BJ (cell line): Measurements from ENCODE around the gene MTM1. TPM values are rescaled to one million over a fixed set of nuclear protein-coding genes. Genes with fewer than 3 reads are reported as not detected.

Experiments used
- CTCF ChIA-PET: fragments of 350-600 bp; formaldehyde crosslinking; extraction: SDS; loops from one replicate; lab custom pipeline; 2021; ENCODE audit warnings: antibody characterized with exemption, inconsistent platforms; lab: Yijun Ruan, JAX
- POLR2A ChIA-PET: fragments of 300-600 bp; sonication (Branson Sonifier 250); formaldehyde crosslinking; extraction: SDS; loops from one replicate; lab custom pipeline; 2021; ENCODE audit warnings: antibody characterized with exemption; lab: Charles Lee
- DNase-seq: peaks from one replicate; pipeline ENCODE4 v3.0.0-alpha.2; 2011; ENCODE audit warnings: low read depth
- H3K27me3 ChIP-seq: 2 replicates; pipeline ENCODE4 v1.6.0; 2011; ENCODE audit warnings: low read length; ENCODE audit not compliant: control insufficient read depth, insufficient read depth
- H3K36me3 ChIP-seq: 2 replicates; pipeline ENCODE4 v1.5.1; 2011; ENCODE audit warnings: low read length; ENCODE audit not compliant: control insufficient read depth, insufficient read depth
- H3K4me3 ChIP-seq: 2 replicates; pipeline ENCODE4 v1.5.1; 2011; ENCODE audit warnings: low read depth, mild to moderate bottlenecking, control low read depth, low read length
- CTCF ChIP-seq: IDR thresholded peaks from 2 replicates; pipeline ENCODE4 v1.5.1; 2011; ENCODE audit warnings: low read depth, mild to moderate bottlenecking, control low read depth, inconsistent platforms, low read length, moderate library complexity; ENCODE audit not compliant: insufficient read depth
- polyA plus RNA-seq: library from polyadenylated mRNA; depleted of rRNA; stranded (reverse); fragments of >200 nt; gene quantifications from 2 replicates; pipeline ENCODE4 v1.2.3, GENCODE V29; 2011

Gene MTM1
- polyA plus RNA-seq, 1 experiment, result 2.6 TPM

- Histone ChIP-seq H3K27me3 (no peaks in the 10 kb centered on the region), H3K4me3 (no peak overlapping the region), H3K36me3 (no peaks in the 10 kb centered on the region)
- DNase-seq, result no peak
- ChIA-PET POLR2A (no interaction called here), CTCF (no interaction called here)
- TF ChIP-seq CTCF, result no peak
Measured at GRCh38 chrX:150599226-150599625, 30.8 kb downstream of the MTM1 start.

GRCh38 chrX:150602296-150602695 lies 33.9 kb downstream of the MTM1 start:
- POLR2A ChIA-PET, result no interaction called here
- Histone ChIP-seq H3K27me3 (no peaks in the 10 kb centered on the region), H3K36me3 (no peaks in the 10 kb centered on the region), H3K4me3 (no peak overlapping the region)
- no peak for DNase-seq
- TF ChIP-seq CTCF, result no peak
- CTCF ChIA-PET, result interaction anchor here (1.2 kb wide), 1 partner anchor 33 kb away, joined by 4 read pairs; no protein-coding TSS in a partner anchor

GRCh38 chrX:150602743-150603142 lies 34.3 kb downstream of the MTM1 start:
- Histone ChIP-seq H3K4me3 (no peak overlapping the region), H3K27me3 (no peaks in the 10 kb centered on the region), H3K36me3 (no peaks in the 10 kb centered on the region)
- CTCF ChIA-PET, result interaction anchor here (1.2 kb wide), 1 partner anchor 33 kb away, joined by 4 read pairs; no protein-coding TSS in a partner anchor
- DNase-seq, result no peak
- POLR2A ChIA-PET, result no interaction called here
- TF ChIP-seq CTCF, result no peak

GRCh38 chrX:150605603-150606002 lies 37.2 kb downstream of the MTM1 start:
- no peaks in the 10 kb centered on the region for H3K27me3 ChIP-seq
- POLR2A ChIA-PET, result no interaction called here
- DNase-seq, result no peak
- H3K4me3 ChIP-seq, result no peak overlapping the region
- no peak for TF ChIP-seq CTCF
- CTCF ChIA-PET, result interaction anchor here (1.3 kb wide), 1 partner anchor 10 kb away, joined by 3 read pairs; no protein-coding TSS in a partner anchor
- no peaks in the 10 kb centered on the region for H3K36me3 ChIP-seq

GRCh38 chrX:150607201-150607600 lies 38.8 kb downstream of the MTM1 start:
- TF ChIP-seq CTCF, result no peak
- CTCF ChIA-PET, result no interaction called here
- no peaks in the 10 kb centered on the region for H3K36me3 ChIP-seq
- DNase-seq, result no peak
- POLR2A ChIA-PET, result no interaction called here
- H3K4me3 ChIP-seq, result no peak overlapping the region
- H3K27me3 ChIP-seq, result no peaks in the 10 kb centered on the region
